Skin of body (tissue), 2 donors: ENCODE results near the gene TRIM71. TPM values are rescaled to one million over a fixed set of nuclear protein-coding genes. Genes with fewer than 3 reads are reported as not detected.
"Not testable (repeated sequence)": the region's sequence is repeated elsewhere in the genome, so short reads cannot be mapped to it uniquely, and the experiment has no call there.

Source experiments
- DNase-seq: peaks from one replicate; lab custom pipeline; 2025; lab: John Stamatoyannopoulos, UW
- total RNA-seq: library from RNA; depleted of rRNA; stranded (reverse); fragments of >200 nt; gene quantifications from one replicate; pipeline ENCODE4 v1.2.3, GENCODE V29; 2014

TRIM71 gene
- total RNA-seq, 1 donor from 2014 or later: 0.69 TPM

- no peak for DNase-seq
Measured at GRCh38 chr3:32819551-32820348, 2.0 kb downstream of the TRIM71 start.

DNA sequence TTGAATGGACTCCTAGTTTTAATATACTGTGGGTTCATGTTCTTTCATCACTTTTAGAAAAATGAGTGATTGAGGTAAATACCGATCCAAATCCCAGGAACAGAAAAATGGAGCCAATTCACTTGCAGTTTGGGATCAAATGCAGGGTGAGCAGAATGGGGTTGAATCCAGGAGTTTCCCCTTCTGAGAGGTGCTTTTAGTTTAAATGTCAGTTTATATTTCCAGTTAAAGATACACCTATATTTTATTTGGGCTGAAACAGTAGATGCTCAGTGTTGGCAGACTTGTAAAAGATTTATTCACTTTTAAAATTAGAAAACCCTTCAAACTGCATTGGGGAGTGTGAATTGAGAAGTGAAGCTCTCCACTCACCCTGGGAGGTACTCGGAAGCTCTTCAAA lies 2.6 kb downstream of the TRIM71 start:
- DNase-seq: no peak

GRCh38 chr3:32820971-32821685 lies 3.3 kb downstream of the TRIM71 start:
- DNase-seq: no peak

DNA sequence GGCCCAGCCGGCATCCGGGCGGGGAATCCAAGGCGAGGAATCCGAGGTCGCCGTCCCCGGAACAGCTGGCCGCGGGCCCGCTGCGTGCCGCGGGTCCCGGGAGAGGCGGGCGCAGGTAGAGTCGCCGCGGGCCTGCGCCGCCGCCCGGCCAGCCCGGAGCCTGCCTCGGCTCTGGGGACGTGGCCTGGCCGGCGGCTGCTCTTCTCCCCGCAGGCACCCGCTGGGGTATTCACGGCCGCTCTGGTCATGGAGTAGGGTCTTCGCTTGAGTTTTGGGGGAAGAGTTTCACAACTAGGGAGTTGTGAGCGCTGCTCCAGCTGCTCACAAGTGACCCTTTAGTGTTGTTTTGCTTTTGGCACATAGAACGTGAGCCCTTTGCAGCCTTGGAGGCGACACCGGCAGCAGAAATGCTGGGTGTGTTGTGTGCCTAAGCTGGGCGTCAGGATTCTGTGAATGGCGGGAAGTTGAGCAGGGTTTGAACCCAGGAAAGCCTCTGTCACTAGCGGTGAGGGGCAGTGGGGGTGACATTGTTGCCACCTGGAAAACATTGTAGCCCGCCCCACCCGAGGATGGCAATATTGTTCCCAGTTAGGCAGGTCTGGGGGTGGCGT lies 4.0 kb downstream of the TRIM71 start:
- DNase-seq: no peak

GRCh38 chr3:32822609-32823498 lies 5.1 kb downstream of the TRIM71 start:
- no peak for DNase-seq

GRCh38 chr3:32823641-32824184 lies 5.9 kb downstream of the TRIM71 start:
- DNase-seq: not testable (repeated sequence)

DNA sequence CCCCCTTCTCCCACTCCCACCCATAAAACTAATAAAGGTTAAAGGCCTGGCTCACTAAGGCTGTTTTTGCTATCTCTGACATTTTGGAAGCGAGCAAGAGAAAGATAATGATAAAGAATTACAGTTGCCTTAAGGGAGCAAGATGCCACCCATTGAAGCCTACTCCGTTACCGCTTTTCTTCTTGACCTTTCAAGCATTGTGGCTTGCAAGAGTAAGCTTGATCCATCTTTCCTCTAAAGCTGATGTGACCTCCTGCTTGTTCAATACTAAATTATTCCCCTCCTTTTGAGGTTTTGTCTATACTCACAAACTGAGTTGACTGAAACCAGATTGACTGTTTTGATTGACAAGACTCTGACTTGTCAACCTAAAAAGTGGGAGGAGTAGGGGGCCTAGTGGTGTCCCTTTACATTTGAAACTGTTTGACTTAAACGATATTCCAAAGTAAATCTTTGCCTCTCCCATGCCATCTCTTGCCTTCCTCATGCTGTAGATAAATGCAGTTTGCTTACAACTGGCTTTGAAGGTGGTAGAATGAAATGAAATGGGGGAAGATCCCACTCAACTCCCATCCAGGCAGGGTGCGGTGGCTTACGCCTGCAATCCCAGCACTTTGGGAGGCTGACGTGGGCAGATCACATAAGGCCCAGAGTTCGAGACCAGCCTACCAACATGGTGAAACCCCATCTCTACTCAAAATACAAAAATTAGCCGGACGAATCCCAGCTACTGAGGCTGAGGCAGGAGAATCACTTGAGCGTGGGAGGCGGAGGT lies 8.0 kb downstream of the TRIM71 start:
- no peak for DNase-seq

- no peak for DNase-seq
Measured at GRCh38 chr3:32831062-32831461, 13.3 kb downstream of the TRIM71 start.

GRCh38 chr3:32831791-32832190 lies 14.0 kb downstream of the TRIM71 start:
- DNase-seq: no peak

DNA sequence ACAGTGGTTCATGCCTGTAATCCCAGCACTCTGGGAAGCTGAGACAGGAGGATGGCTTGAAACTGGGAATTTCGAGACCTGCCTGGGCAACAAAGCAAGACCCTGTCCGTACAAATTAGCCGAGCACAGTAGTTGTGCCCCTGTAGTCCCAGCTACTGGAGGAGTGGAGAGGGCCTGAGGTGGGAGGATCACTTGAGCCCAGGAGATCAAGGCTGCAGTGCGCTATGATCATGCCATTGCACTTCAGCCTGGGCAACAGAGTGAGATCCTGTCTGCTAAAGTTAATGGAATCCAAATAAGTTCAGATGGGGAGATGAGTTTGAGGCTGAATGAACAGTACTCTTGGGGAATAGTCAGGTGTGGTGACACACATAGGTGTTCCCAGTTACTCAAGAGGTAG lies 14.4 kb downstream of the TRIM71 start:
- no peak for DNase-seq

DNA sequence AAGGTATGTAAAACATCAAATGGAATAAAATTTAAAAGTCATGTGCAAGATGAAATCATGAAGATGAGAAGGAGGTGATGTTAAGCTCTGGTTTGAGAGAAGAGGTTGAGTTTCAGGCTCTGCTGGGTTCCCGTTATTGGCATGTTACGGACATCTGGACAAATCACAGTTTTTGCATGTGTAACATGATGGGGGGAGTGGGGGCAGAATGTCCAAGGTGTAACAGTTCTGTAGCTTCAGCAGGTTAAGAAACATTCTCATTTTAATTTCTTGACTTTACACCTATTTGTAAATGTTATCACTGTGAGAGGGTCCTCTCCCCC lies 17.2 kb downstream of the TRIM71 start:
- DNase-seq: no peak

- DNase-seq: no peak
Measured at GRCh38 chr3:32835961-32836360, 18.2 kb downstream of the TRIM71 start.

DNA sequence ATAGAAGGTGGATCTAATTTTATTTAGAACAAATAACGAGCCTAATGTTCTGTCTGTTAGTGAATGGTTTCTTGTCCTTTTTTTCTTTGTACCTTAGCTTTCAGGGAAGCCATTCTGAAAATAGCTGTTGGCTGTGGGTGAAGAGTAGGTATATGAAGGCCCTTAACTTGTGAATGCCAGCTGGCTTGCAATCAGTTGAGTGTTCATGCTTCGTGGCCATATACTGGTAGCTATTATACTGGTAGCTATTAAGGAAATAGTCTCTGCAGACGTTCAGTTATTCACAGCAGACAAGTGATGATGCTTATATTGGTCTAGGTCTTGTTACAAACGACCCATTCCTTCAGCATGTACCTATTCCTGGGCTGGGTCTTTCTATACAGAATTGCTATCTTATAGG lies 18.8 kb downstream of the TRIM71 start:
- DNase-seq: no peak

- no peak for DNase-seq
Measured at GRCh38 chr3:32837366-32837765, 19.6 kb downstream of the TRIM71 start.

DNA sequence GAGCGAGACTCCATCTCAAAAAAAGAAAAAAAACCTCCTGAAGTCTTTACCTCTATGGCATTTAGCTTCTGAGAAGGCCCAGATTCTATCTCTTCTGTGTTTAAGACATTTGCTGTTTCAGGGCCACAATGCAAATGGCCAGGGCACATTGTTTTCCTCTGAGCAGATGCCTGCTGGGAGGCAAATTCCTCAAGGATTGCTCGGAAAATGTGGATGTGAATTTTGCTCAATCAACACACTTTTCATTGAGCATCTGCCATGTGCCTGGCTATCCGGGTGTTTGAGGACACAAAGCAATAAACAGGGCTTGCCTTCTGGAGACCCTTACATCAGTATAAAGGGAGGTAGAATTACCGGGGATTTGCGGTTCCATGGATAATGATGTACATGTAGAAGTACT lies 20.0 kb downstream of the TRIM71 start:
- no peak for DNase-seq

- DNase-seq: no peak
Measured at GRCh38 chr3:32839714-32840085, 21.9 kb downstream of the TRIM71 start.

DNA sequence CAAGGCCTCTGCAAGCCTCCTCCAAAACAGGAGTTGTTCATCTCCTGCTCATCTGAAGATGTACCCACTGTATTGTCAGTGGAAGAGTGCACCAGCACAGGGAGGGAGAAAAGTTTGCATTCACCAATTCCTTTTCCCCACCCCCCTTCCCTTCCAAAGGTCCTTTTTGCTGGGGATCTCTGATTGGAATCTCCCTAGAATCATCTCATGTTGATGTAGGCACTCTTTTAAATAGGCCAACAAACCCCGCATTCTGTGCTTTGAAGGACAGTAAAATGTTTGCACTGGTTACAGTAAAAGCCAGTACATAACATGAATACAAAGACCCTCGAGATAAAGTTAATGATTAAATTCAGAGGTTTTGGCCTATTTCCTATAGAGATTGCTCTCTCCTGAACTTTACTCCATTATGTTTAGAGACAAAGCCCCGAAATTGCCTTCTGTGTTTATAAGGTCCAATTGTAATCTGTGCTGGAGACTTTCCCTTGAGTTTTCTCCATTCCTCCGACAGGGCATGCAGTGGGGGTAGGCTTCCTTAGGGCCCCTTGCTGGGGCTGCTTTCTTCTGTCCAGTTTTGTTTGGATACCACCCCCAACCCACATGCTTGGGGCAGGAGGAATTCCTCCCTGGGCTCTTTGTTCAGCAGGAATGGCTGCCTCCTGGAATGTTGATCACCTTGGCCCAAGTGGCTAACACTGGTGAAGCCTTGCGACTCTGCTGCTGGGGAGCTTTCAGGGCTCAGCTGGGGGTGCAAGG lies 22.5 kb downstream of the TRIM71 start:
- no peak for DNase-seq

DNA sequence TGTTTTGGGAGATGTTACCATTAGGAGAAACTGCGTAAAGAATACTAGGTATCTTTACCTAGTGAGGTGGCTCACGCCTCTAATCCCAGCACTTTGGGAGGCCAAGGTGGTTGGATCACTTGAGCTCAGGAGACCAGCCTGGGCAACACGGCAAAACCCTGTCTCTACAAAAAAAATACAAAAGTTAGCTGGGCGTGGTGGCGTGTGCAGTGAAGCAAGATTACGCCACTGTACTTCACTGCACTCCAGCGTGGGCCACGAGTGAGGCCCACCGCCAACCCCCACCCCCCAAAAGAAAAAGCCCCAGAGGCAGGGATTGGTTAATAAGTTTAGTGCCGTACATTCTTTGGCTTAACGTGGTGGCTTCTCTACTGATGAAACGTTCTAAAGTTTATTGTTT lies 23.5 kb downstream of the TRIM71 start:
- no peak for DNase-seq

- no peak for DNase-seq
Measured at GRCh38 chr3:32841867-32842470, 24.2 kb downstream of the TRIM71 start.
